ENCODE measurements around the gene ACAA1. TPM values are rescaled to one million over a fixed set of nuclear protein-coding genes. Genes with fewer than 3 reads are reported as not detected.
"Not testable (repeated sequence)": the region's sequence is repeated elsewhere in the genome, so short reads cannot be mapped to it uniquely, and the experiment has no call there.

ACAA1 gene
- total RNA-seq, 4 donors from 2014 or later = 123 to 324 (median 186) TPM

GRCh38 chr3:38088126-38089078 is 48.5 kb downstream of the ACAA1 start:
- Histone ChIP-seq H3K4me3 (no peak overlapping the region), H3K27ac (no peak overlapping the region), H3K36me3 (no peaks in the 10 kb centered on the region), H3K4me1 (no peaks in the 10 kb centered on the region), H3K27me3 (no peaks in the 10 kb centered on the region), H3K9me3 (peaks cover 0 to 11% (median 2%) of the 10 kb centered on the region in 4 donors)
- TF ChIP-seq, protein P1, sequence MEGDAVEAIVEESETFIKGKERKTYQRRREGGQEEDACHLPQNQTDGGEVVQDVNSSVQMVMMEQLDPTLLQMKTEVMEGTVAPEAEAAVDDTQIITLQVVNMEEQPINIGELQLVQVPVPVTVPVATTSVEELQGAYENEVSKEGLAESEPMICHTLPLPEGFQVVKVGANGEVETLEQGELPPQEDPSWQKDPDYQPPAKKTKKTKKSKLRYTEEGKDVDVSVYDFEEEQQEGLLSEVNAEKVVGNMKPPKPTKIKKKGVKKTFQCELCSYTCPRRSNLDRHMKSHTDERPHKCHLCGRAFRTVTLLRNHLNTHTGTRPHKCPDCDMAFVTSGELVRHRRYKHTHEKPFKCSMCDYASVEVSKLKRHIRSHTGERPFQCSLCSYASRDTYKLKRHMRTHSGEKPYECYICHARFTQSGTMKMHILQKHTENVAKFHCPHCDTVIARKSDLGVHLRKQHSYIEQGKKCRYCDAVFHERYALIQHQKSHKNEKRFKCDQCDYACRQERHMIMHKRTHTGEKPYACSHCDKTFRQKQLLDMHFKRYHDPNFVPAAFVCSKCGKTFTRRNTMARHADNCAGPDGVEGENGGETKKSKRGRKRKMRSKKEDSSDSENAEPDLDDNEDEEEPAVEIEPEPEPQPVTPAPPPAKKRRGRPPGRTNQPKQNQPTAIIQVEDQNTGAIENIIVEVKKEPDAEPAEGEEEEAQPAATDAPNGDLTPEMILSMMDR (IDR thresholded peaks at IDR 0.05) = no peak
- TF ChIP-seq POLR2A (IDR thresholded peaks at IDR 0.05) = no peak
- no peak for DNase-seq

GRCh38 chr3:38087278-38087677 is 49.6 kb downstream of the ACAA1 start:
- peaks cover 0 to 11% (median 2%) of the 10 kb centered on the region in 4 donors for H3K9me3 ChIP-seq
- not testable (repeated sequence) for H3K36me3 ChIP-seq, H3K4me3 ChIP-seq, DNase-seq, H3K27ac ChIP-seq, H3K27me3 ChIP-seq, H3K4me1 ChIP-seq

GRCh38 chr3:38086496-38086895 is 50.4 kb downstream of the ACAA1 start:
- Histone ChIP-seq H3K9me3 (peaks cover 0 to 11% (median 2%) of the 10 kb centered on the region in 4 donors), H3K4me1 (no peaks in the 10 kb centered on the region), H3K27me3 (no peaks in the 10 kb centered on the region), H3K27ac (no peak overlapping the region), H3K4me3 (no peak overlapping the region), H3K36me3 (no peaks in the 10 kb centered on the region)
- TF ChIP-seq, protein P1 (IDR thresholded peaks at IDR 0.05) = no peak
- TF ChIP-seq POLR2A (IDR thresholded peaks at IDR 0.05) = no peak
- no peak for DNase-seq

DNA sequence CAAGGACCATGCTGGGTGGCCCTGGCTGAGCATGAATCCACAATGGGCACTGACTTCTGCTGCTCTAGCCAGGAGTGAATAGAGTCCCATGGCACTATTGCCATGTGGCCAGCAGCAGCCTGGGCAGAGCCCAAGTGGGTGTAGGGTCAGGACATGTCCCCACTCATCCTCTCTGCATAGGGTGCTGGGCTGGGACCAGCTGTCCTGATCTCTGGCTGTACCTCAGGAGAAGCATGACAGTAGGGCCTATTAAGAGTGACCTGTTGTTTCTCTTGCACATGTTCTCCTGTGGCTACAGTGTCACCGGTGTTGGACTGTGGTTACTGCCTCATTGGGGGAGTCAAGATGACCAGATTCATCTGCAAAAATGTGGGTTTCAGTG is 51.0 kb downstream of the ACAA1 start:
- Histone ChIP-seq H3K4me3 (no peak overlapping the region), H3K9me3 (peaks cover 0 to 11% (median 2%) of the 10 kb centered on the region in 4 donors)
- TF ChIP-seq POLR2A (IDR thresholded peaks at IDR 0.05) = no peak
- TF ChIP-seq, protein P1 (IDR thresholded peaks at IDR 0.05) = no peak

GRCh38 chr3:38085311-38085942 is 51.5 kb downstream of the ACAA1 start:
- no peaks in the 10 kb centered on the region for H3K27me3 ChIP-seq
- no peaks in the 10 kb centered on the region for H3K4me1 ChIP-seq
- H3K9me3 ChIP-seq = peaks cover 0 to 11% (median 2%) of the 10 kb centered on the region in 4 donors
- DNase-seq = no peak
- H3K27ac ChIP-seq = no peak overlapping the region
- H3K4me3 ChIP-seq = no peak overlapping the region
- H3K36me3 ChIP-seq = no peaks in the 10 kb centered on the region
- TF ChIP-seq, protein P1 (IDR thresholded peaks at IDR 0.05) = no peak
- no peak for TF ChIP-seq POLR2A (IDR thresholded peaks at IDR 0.05)

More for the DNA sequence above, 51.0 kb downstream of the ACAA1 start:
- Histone ChIP-seq H3K27ac (no peak overlapping the region), H3K4me1 (no peaks in the 10 kb centered on the region), H3K36me3 (no peaks in the 10 kb centered on the region), H3K27me3 (no peaks in the 10 kb centered on the region)
- no peak for DNase-seq
